CD4-positive, alpha-beta T cell (primary cell): ENCODE data around the gene NTSR2. TPM values are rescaled to one million over a fixed set of nuclear protein-coding genes. Genes with fewer than 3 reads are reported as not detected.

Experiments used
- ATAC-seq: fragments of 200-7000 bp; cut with Tn5 transposase; one replicate; pipeline ENCODE4 v1.10.0; 2022; ENCODE audit warnings: mild to moderate bottlenecking; ENCODE audit not compliant: poor library complexity
- CTCF ChIA-PET: fragments of 350-600 bp; sonication (Branson Sonifier 250); formaldehyde crosslinking; loops from one replicate; lab custom pipeline; 2021; ENCODE audit warnings: antibody characterized with exemption, inconsistent platforms; lab: Charles Lee
- POLR2A ChIA-PET: fragments of 350-600 bp; sonication (Branson Sonifier 250); formaldehyde crosslinking; loops from one replicate; lab custom pipeline; 2021; ENCODE audit warnings: antibody characterized with exemption, inconsistent platforms; lab: Charles Lee
- DNase-seq, 14 experiments: peaks; one replicate each; pipeline ENCODE4 v3.0.0-alpha.2; 2013 to 2020; ENCODE audit warnings: mixed read lengths in 2 of 14
- H3K27ac ChIP-seq, 2 donors: one replicate each; pipeline versions ENCODE4 v1.5.1 to v1.7.0; 2013; ENCODE audit warnings: low read length in 2 of 2, low read depth in 1 of 2, mild to moderate bottlenecking in 1 of 2
- H3K27me3 ChIP-seq, 2 experiments: 1 replicate in 1 of 2; 2 replicates in 1 of 2; pipeline versions ENCODE4 v1.6.1 to v1.7.0; 2013; ENCODE audit warnings: low read length in 2 of 2, control low read depth in 1 of 2, mild to moderate bottlenecking in 1 of 2, moderate library complexity in 1 of 2; ENCODE audit not compliant: insufficient read depth in 2 of 2, control insufficient read depth in 1 of 2
- H3K36me3 ChIP-seq: one replicate; pipeline ENCODE4 v1.6.1; 2013; ENCODE audit warnings: low read length, control low read depth; ENCODE audit not compliant: insufficient read depth
- H3K4me1 ChIP-seq: one replicate; pipeline ENCODE4 v1.6.1; 2013; ENCODE audit warnings: low read length, control low read depth; ENCODE audit not compliant: insufficient read depth
- H3K4me3 ChIP-seq: one replicate; pipeline ENCODE4 v1.5.1; 2013; ENCODE audit warnings: mild to moderate bottlenecking, low read length, moderate library complexity
- H3K9me3 ChIP-seq, 2 experiments: 1 replicate in 1 of 2; 2 replicates in 1 of 2; pipeline versions ENCODE4 v1.6.1 to v1.7.0; 2013; ENCODE audit warnings: low read length in 2 of 2, mild to moderate bottlenecking in 2 of 2, control low read depth in 1 of 2, moderate library complexity in 1 of 2; ENCODE audit not compliant: control insufficient read depth in 1 of 2, insufficient read depth in 1 of 2
- H3K27ac Mint-ChIP-seq: one replicate; pipeline ENCODE4 v1.8.0; 2020; ENCODE audit warnings: mixed read lengths
- H3K27me3 Mint-ChIP-seq: one replicate; pipeline ENCODE4 v1.8.0; 2021; ENCODE audit warnings: mixed read lengths
- H3K36me3 Mint-ChIP-seq: one replicate; pipeline ENCODE4 v1.8.0; 2021; ENCODE audit warnings: low read depth, mixed read lengths
- H3K4me1 Mint-ChIP-seq: one replicate; pipeline ENCODE4 v1.8.0; 2021; ENCODE audit warnings: low read depth, mixed read lengths
- H3K4me3 Mint-ChIP-seq: one replicate; pipeline ENCODE4 v1.8.0; 2020; ENCODE audit warnings: mild to moderate bottlenecking, mixed read lengths
- H3K9me3 Mint-ChIP-seq: one replicate; pipeline ENCODE4 v1.8.0; 2020; ENCODE audit warnings: mixed read lengths
- intact Hi-C, 2 experiments: fragments of 100-400 bp; cut with DNase I in 1 of 2; cut with micrococcal nuclease in 1 of 2; formaldehyde crosslinking; loops; one replicate each; pipeline versions ENCODE4 v1.15.1 to v1.9.0; 2023 to 2025; cut with DNase I, micrococcal nuclease
- total RNA-seq, 174 experiments: library from RNA in 2 of 174; stranded (reverse) in 2 of 174; gene quantifications; one replicate each; pipeline ENCODE4 v1.2.3 and lab custom pipeline; 2021 to 2026
- TF ChIP-seq, protein P1 (sequence below): fragments of 200-600 bp; IDR thresholded peaks from one replicate; pipeline ENCODE4 v1.8.0; 2022; ENCODE audit warnings: antibody characterized with exemption, mild to moderate bottlenecking

Gene NTSR2
- total RNA-seq, 2 experiments from 2014 or later = not detected

DNA sequence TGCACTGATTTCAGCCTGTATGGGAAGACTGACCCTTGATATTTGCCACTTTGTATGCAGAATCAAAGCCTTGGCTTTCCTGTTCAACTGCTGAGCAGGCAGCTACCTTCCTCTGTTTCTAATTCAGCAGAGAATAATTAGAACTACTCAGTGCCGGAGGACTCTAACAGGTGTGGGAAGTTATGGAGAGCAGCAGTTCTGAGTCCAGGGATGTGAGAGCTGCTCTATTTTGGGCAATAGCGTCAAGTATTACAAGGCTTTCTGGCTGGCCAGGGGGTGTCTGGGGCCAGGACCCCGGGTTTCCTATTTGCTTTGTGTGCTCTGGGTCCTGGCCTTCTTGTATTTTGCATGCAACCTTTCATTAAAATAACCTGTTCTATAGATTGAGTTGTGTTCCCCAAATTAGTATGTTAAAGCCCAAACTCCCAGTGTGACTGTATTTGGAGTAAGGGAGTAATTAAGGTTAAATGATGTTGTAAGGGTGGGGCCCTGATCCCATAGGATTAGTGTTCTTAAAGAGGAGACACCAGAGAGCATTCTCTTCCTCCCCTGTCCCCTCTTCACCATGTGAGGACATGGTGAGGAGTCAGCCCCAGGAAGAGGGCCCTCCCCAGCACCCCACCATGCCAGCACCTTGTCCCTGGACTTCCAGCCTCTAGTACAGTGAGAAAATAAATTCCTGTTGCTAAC, 5.6 kb upstream of the NTSR2 start:
- Mint-ChIP-seq H3K9me3 (no peaks in the 10 kb centered on the region), H3K4me1 (no peaks in the 10 kb centered on the region), H3K27me3 (peaks cover 68% of the 10 kb centered on the region), H3K27ac (no peak overlapping the region), H3K4me3 (no peak overlapping the region), H3K36me3 (no peaks in the 10 kb centered on the region)
- no peaks in the 10 kb centered on the region for H3K4me1 ChIP-seq
- ChIA-PET POLR2A (no interaction called here), CTCF (interaction anchor here (0.6 kb wide), 1 partner anchor 44 kb away, joined by 3 read pairs; no protein-coding TSS in a partner anchor)
- TF ChIP-seq, protein P1, sequence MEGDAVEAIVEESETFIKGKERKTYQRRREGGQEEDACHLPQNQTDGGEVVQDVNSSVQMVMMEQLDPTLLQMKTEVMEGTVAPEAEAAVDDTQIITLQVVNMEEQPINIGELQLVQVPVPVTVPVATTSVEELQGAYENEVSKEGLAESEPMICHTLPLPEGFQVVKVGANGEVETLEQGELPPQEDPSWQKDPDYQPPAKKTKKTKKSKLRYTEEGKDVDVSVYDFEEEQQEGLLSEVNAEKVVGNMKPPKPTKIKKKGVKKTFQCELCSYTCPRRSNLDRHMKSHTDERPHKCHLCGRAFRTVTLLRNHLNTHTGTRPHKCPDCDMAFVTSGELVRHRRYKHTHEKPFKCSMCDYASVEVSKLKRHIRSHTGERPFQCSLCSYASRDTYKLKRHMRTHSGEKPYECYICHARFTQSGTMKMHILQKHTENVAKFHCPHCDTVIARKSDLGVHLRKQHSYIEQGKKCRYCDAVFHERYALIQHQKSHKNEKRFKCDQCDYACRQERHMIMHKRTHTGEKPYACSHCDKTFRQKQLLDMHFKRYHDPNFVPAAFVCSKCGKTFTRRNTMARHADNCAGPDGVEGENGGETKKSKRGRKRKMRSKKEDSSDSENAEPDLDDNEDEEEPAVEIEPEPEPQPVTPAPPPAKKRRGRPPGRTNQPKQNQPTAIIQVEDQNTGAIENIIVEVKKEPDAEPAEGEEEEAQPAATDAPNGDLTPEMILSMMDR = no peak
- H3K9me3 ChIP-seq = peaks cover 0 to 5% of the 10 kb centered on the region in 2 experiments
- H3K4me3 ChIP-seq = no peak overlapping the region
- ATAC-seq = no peak
- peaks cover 15 to 22% of the 10 kb centered on the region in 2 experiments for H3K27me3 ChIP-seq
- DNase-seq = no peak
- intact Hi-C loops = no loop called here
- no peaks in the 10 kb centered on the region for H3K36me3 ChIP-seq
- no peak overlapping the region for H3K27ac ChIP-seq

DNA sequence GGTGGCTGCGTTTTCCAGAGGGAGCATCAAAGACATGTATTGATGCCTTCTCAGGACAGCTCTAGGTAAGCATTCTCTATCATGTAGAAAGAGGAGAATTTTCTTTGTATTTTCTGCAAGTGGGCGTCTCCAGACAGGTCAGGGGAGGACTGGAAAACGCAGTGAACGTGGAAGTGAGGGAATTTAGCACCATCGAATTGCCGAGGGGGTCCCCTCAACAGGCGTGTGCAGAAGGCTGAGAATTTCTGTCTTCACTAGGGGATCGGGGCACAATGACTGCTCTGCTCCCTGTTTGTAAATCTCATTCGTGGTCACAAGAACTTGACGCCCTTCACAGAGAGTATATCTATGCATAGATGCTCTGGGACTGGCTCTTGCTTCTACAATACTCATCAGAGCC, 5.0 kb upstream of the NTSR2 start:
- Mint-ChIP-seq H3K4me3 (no peak overlapping the region), H3K36me3 (no peaks in the 10 kb centered on the region), H3K9me3 (no peaks in the 10 kb centered on the region), H3K27ac (no peak overlapping the region), H3K4me1 (no peaks in the 10 kb centered on the region), H3K27me3 (peaks cover 70% of the 10 kb centered on the region)
- no peak overlapping the region for H3K27ac ChIP-seq
- no peaks in the 10 kb centered on the region for H3K4me1 ChIP-seq
- ChIA-PET POLR2A (no interaction called here), CTCF (no interaction called here)
- TF ChIP-seq, protein P1 = no peak
- H3K27me3 ChIP-seq = peaks cover 21 to 28% of the 10 kb centered on the region in 2 experiments
- no peak overlapping the region for H3K4me3 ChIP-seq
- intact Hi-C loops = no loop called here
- no peak for ATAC-seq
- H3K36me3 ChIP-seq = no peaks in the 10 kb centered on the region
- DNase-seq = no peak
- peaks cover 0 to 5% of the 10 kb centered on the region in 2 experiments for H3K9me3 ChIP-seq

DNA sequence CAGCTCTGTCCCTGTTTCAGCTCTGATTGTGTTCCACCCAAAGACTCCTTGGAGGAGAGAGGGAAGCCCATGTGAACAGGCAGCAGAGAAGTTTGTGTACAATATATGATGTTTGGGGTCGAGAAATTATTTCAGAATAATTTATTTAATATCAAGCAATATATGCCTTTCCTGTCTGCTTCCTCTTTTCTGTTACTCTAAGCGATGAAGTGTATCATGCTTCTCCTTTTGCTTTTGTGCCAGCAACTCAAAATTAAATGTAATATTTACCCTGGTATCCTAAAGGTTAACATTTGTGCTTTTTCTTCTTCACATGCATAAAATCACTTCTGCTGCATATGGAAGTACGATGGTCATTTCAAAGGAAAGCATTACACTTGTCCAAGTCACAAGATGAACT, 2.4 kb upstream of the NTSR2 start:
- H3K4me1 ChIP-seq = no peaks in the 10 kb centered on the region
- H3K27ac ChIP-seq = no peak overlapping the region
- Mint-ChIP-seq H3K9me3 (no peaks in the 10 kb centered on the region), H3K4me1 (no peaks in the 10 kb centered on the region), H3K27me3 (peaks cover 74% of the 10 kb centered on the region), H3K4me3 (no peak overlapping the region), H3K36me3 (no peaks in the 10 kb centered on the region), H3K27ac (no peak overlapping the region)
- POLR2A ChIA-PET = no interaction called here
- H3K27me3 ChIP-seq = peaks cover 28 to 33% of the 10 kb centered on the region in 2 experiments
- peaks cover 0 to 10% of the 10 kb centered on the region in 2 experiments for H3K9me3 ChIP-seq
- TF ChIP-seq, protein P1 = no peak
- CTCF ChIA-PET = no interaction called here
- H3K4me3 ChIP-seq = no peak overlapping the region
- no peaks in the 10 kb centered on the region for H3K36me3 ChIP-seq
- DNase-seq (no peak), ATAC-seq (no peak)
- intact Hi-C loops = no loop called here
